Occipital lobe (tissue), 2 donors: ENCODE measurements around the gene SSH2. TPM values are rescaled to one million over a fixed set of nuclear protein-coding genes. Genes with fewer than 3 reads are reported as not detected.
A peak's percentile ranks its signal among the peaks of the same experiment; 100 is the strongest.
"Not testable (repeated sequence)": the region's sequence is repeated elsewhere in the genome, so short reads cannot be mapped to it uniquely, and the experiment has no call there.

Source experiments
- DNase-seq: peaks from one replicate; lab custom pipeline; 2025; lab: John Stamatoyannopoulos, UW
- total RNA-seq: library from RNA; depleted of rRNA; stranded (reverse); fragments of >200 nt; gene quantifications from one replicate; pipeline ENCODE4 v1.2.3, GENCODE V29; 2014

Gene SSH2
- total RNA-seq = 19.8 TPM

- peak; percentile 85 for DNase-seq
Observed at GRCh38 chr17:29929533-29930408, at the start of gene SSH2. TSS of gene SSH2 (minus strand) at chr17:29930228. CDS start at chr17:29930000, 228 bp downstream.

- no peak for DNase-seq
Observed at GRCh38 chr17:29977836-29978235, 47.8 kb upstream of the SSH2 start.

- DNase-seq = no peak
Observed at GRCh38 chr17:29973005-29973404, 43.0 kb upstream of the SSH2 start.

GRCh38 chr17:29972277-29972676 is 42.2 kb upstream of the SSH2 start:
- DNase-seq = no peak

GRCh38 chr17:29968271-29968670 is 38.2 kb upstream of the SSH2 start:
- DNase-seq = no peak

- no peak for DNase-seq
Observed at GRCh38 chr17:29962656-29963055, 32.6 kb upstream of the SSH2 start.

GRCh38 chr17:29959658-29960337 is 29.8 kb upstream of the SSH2 start:
- no peak for DNase-seq

GRCh38 chr17:29958947-29959657 is 29.1 kb upstream of the SSH2 start:
- DNase-seq = no peak

GRCh38 chr17:29957488-29957887 is 27.5 kb upstream of the SSH2 start:
- not testable (repeated sequence) for DNase-seq

GRCh38 chr17:29956225-29956624 is 26.2 kb upstream of the SSH2 start:
- no peak for DNase-seq

- DNase-seq = no peak
Observed at GRCh38 chr17:29954405-29954804, 24.4 kb upstream of the SSH2 start.

GRCh38 chr17:29949696-29950095 is 19.7 kb upstream of the SSH2 start:
- no peak for DNase-seq

- no peak for DNase-seq
Observed at GRCh38 chr17:29948448-29949215, 18.6 kb upstream of the SSH2 start.

- DNase-seq = no peak
Observed at GRCh38 chr17:29945281-29945680, 15.3 kb upstream of the SSH2 start.

- no peak for DNase-seq
Observed at GRCh38 chr17:29941334-29941733, 11.3 kb upstream of the SSH2 start, which contains the start of gene EFCAB5. TSS of gene EFCAB5 (plus strand) at chr17:29941634. CDS start at chr17:29941797, 163 bp downstream.

GRCh38 chr17:29936724-29937123 is 6.7 kb upstream of the SSH2 start:
- no peak for DNase-seq

- not testable (repeated sequence) for DNase-seq
Observed at GRCh38 chr17:29935909-29936308, 5.9 kb upstream of the SSH2 start.

- no peak for DNase-seq
Observed at GRCh38 chr17:29933379-29933778, 3.4 kb upstream of the SSH2 start.

GRCh38 chr17:29931231-29931932 is 1.4 kb upstream of the SSH2 start:
- DNase-seq = peak; percentile 58

GRCh38 chr17:29930409-29931010 is 482 bp upstream of the SSH2 start:
- DNase-seq = no peak
